Loucy (cell line): Measurements from ENCODE around the gene ZNF619.

Experiments used
- H2AFZ ChIP-seq: fragments of 200-600 bp; sonication (generic); 2 replicates; pipeline ENCODE4 v1.6.0; 2016; ENCODE audit warnings: antibody characterized with exemption, mild to moderate bottlenecking, low read length, moderate library complexity
- H3F3A ChIP-seq: fragments of 200-600 bp; 2 replicates; pipeline ENCODE4 v1.6.0; 2016; ENCODE audit warnings: antibody characterized with exemption, low read depth, mild to moderate bottlenecking
- H3K27me3 ChIP-seq: fragments of 200-600 bp; sonication (generic); 2 replicates; pipeline ENCODE4 v1.6.1; 2014; ENCODE audit warnings: low read length, mild to moderate bottlenecking; ENCODE audit not compliant: insufficient read depth, poor library complexity, severe bottlenecking
- H3K36me3 ChIP-seq: fragments of 200-600 bp; sonication (generic); 2 replicates; pipeline ENCODE4 v1.6.1; 2016; ENCODE audit warnings: low read length; ENCODE audit not compliant: insufficient read depth
- H3K4me1 ChIP-seq: fragments of 200-600 bp; sonication (generic); 2 replicates; pipeline ENCODE4 v1.5.1; 2014; ENCODE audit warnings: low read length, mild to moderate bottlenecking; ENCODE audit not compliant: insufficient read depth, poor library complexity, severe bottlenecking
- H3K4me2 ChIP-seq: fragments of 200-600 bp; sonication (generic); 2 replicates; pipeline ENCODE4 v1.6.0; 2014; ENCODE audit warnings: antibody characterized with exemption, low read length, low read depth, mild to moderate bottlenecking; ENCODE audit not compliant: poor library complexity, severe bottlenecking
- H3K4me3 ChIP-seq: fragments of 200-600 bp; sonication (generic); 2 replicates; pipeline ENCODE4 v1.5.1; 2014; ENCODE audit warnings: low read length, mild to moderate bottlenecking, mixed read lengths; ENCODE audit not compliant: poor library complexity, severe bottlenecking
- H3K79me2 ChIP-seq: fragments of 200-600 bp; sonication (generic); 2 replicates; pipeline ENCODE4 v1.6.1; 2014; ENCODE audit warnings: low read length; ENCODE audit not compliant: insufficient read depth
- H3K9ac ChIP-seq: fragments of 200-600 bp; sonication (generic); 2 replicates; pipeline ENCODE4 v1.6.0; 2014; ENCODE audit warnings: mild to moderate bottlenecking, low read depth, low read length, moderate library complexity; ENCODE audit not compliant: poor library complexity, severe bottlenecking
- H3K9me2 ChIP-seq: fragments of 200-600 bp; sonication (generic); replicated peaks from 2 replicates; pipeline ENCODE4 v1.6.1; 2016; ENCODE audit warnings: low read depth, low read length, mixed read lengths
- H3K9me3 ChIP-seq: fragments of 200-600 bp; sonication (generic); 2 replicates; pipeline ENCODE4 v1.6.1; 2014; ENCODE audit warnings: mild to moderate bottlenecking, antibody characterized with exemption, low read length, low read depth; ENCODE audit not compliant: insufficient read depth
- H4K20me1 ChIP-seq: fragments of 200-600 bp; sonication (generic); 2 replicates; pipeline ENCODE4 v1.6.0; 2014; ENCODE audit warnings: antibody characterized with exemption, low read length, mild to moderate bottlenecking; ENCODE audit not compliant: insufficient read depth, poor library complexity, severe bottlenecking
- EZH2phosphoT487 ChIP-seq: fragments of 200-600 bp; IDR thresholded peaks from 2 replicates; pipeline ENCODE4 v1.6.1; 2018; ENCODE audit warnings: antibody characterized with exemption, mild to moderate bottlenecking, moderate library complexity, borderline replicate concordance
- TF ChIP-seq, protein P1 (sequence below): fragments of 200-600 bp; sonication (generic); conservative IDR thresholded peaks from 2 replicates; pipeline ENCODE4 v1.5.1; 2014; ENCODE audit warnings: mild to moderate bottlenecking, antibody characterized with exemption, low read length

The ZNF619 gene

GRCh38 chr3:40445062-40445461, 31.9 kb upstream of the ZNF619 start:
- no peaks in the 10 kb centered on the region for H3K27me3 ChIP-seq
- TF ChIP-seq, protein P1, sequence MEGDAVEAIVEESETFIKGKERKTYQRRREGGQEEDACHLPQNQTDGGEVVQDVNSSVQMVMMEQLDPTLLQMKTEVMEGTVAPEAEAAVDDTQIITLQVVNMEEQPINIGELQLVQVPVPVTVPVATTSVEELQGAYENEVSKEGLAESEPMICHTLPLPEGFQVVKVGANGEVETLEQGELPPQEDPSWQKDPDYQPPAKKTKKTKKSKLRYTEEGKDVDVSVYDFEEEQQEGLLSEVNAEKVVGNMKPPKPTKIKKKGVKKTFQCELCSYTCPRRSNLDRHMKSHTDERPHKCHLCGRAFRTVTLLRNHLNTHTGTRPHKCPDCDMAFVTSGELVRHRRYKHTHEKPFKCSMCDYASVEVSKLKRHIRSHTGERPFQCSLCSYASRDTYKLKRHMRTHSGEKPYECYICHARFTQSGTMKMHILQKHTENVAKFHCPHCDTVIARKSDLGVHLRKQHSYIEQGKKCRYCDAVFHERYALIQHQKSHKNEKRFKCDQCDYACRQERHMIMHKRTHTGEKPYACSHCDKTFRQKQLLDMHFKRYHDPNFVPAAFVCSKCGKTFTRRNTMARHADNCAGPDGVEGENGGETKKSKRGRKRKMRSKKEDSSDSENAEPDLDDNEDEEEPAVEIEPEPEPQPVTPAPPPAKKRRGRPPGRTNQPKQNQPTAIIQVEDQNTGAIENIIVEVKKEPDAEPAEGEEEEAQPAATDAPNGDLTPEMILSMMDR, result no peak
- TF ChIP-seq EZH2phosphoT487, result no peak
- no peaks in the 10 kb centered on the region for H3K9me2 ChIP-seq
- H3K4me3 ChIP-seq, result no peak overlapping the region
- H3F3A ChIP-seq, result no peaks in the 10 kb centered on the region
- no peaks in the 10 kb centered on the region for H4K20me1 ChIP-seq
- no peak overlapping the region for H2AFZ ChIP-seq
- no peaks in the 10 kb centered on the region for H3K9me3 ChIP-seq
- no peaks in the 10 kb centered on the region for H3K79me2 ChIP-seq
- no peak overlapping the region for H3K4me2 ChIP-seq
- H3K4me1 ChIP-seq, result no peaks in the 10 kb centered on the region
- H3K36me3 ChIP-seq, result no peaks in the 10 kb centered on the region
- H3K9ac ChIP-seq, result no peak overlapping the region

DNA sequence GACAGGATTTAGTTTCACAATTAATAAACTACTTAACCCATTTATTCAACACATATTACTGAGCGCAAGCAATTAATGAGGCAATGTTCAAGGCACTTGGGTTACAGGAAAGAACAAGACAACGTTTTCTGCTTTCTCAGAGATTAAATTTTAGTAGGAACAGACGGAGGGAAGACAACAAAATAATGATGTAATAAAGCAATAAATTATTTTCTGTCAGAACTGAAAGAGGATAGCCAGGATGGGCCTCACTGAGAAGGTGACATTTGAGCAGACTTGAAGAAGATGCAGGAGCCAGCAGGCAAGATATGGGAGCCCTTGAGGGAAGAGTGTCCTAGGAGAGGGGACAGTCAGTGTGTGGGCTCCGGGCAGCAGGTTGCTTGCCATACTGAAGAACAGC, 31.0 kb upstream of the ZNF619 start:
- no peaks in the 10 kb centered on the region for H3K4me1 ChIP-seq
- H3K4me2 ChIP-seq, result no peak overlapping the region
- H3K79me2 ChIP-seq, result no peaks in the 10 kb centered on the region
- H3K4me3 ChIP-seq, result no peak overlapping the region
- no peak overlapping the region for H3K9ac ChIP-seq
- H3F3A ChIP-seq, result no peaks in the 10 kb centered on the region
- no peak for TF ChIP-seq EZH2phosphoT487
- TF ChIP-seq, protein P1, result no peak
- no peaks in the 10 kb centered on the region for H3K27me3 ChIP-seq
- H2AFZ ChIP-seq, result no peak overlapping the region
- no peaks in the 10 kb centered on the region for H3K9me2 ChIP-seq
- H4K20me1 ChIP-seq, result no peaks in the 10 kb centered on the region
- no peaks in the 10 kb centered on the region for H3K36me3 ChIP-seq
- no peaks in the 10 kb centered on the region for H3K9me3 ChIP-seq

GRCh38 chr3:40450438-40450837, 26.5 kb upstream of the ZNF619 start:
- H3K79me2 ChIP-seq, result no peaks in the 10 kb centered on the region
- no peak for TF ChIP-seq EZH2phosphoT487
- TF ChIP-seq, protein P1, result no peak
- H3K4me3 ChIP-seq, result no peak overlapping the region
- no peaks in the 10 kb centered on the region for H4K20me1 ChIP-seq
- no peak overlapping the region for H3K9ac ChIP-seq
- H3K4me1 ChIP-seq, result peaks cover 13% of the 10 kb centered on the region
- no peak overlapping the region for H2AFZ ChIP-seq
- no peaks in the 10 kb centered on the region for H3F3A ChIP-seq
- H3K4me2 ChIP-seq, result no peak overlapping the region
- H3K36me3 ChIP-seq, result no peaks in the 10 kb centered on the region
- H3K9me2 ChIP-seq, result no peaks in the 10 kb centered on the region
- H3K9me3 ChIP-seq, result no peaks in the 10 kb centered on the region
- H3K27me3 ChIP-seq, result no peaks in the 10 kb centered on the region
